OCI-LY7 (cell line): ENCODE results near the gene UBE2K. TPM values are rescaled to one million over a fixed set of nuclear protein-coding genes. Genes with fewer than 3 reads are reported as not detected.

ENCODE experiments used
- BruUV-seq: library from RNA; stranded (reverse); fragments of 400-500 nt; replicated peaks from 2 replicates; lab custom pipeline; 2021; lab: Mats Ljungman, UMichigan
- CTCF ChIA-PET: fragments of 300-600 bp; sonication (Branson Sonifier 250); formaldehyde crosslinking; loops from one replicate; lab custom pipeline; 2022; ENCODE audit warnings: antibody characterized with exemption; ENCODE audit not compliant: unreplicated experiment; lab: Charles Lee
- POLR2A ChIA-PET: fragments of 300-600 bp; sonication (Branson Sonifier 250); formaldehyde crosslinking; loops from one replicate; lab custom pipeline; 2022; ENCODE audit warnings: antibody characterized with exemption; lab: Charles Lee
- DNase-seq: peaks from one replicate; pipeline ENCODE4 v3.0.0-alpha.2; 2015; ENCODE audit warnings: low spot score
- H2AFZ ChIP-seq: fragments of 200-600 bp; sonication (generic), shearing (Covaris generic); 2 replicates; pipeline ENCODE4 v1.6.1; 2014; ENCODE audit warnings: mild to moderate bottlenecking, antibody characterized with exemption, low read length, moderate library complexity
- H3K27ac ChIP-seq: fragments of 200-600 bp; sonication (generic); 2 replicates; pipeline ENCODE4 v1.5.1; 2014; ENCODE audit warnings: mixed run types, low read depth, mild to moderate bottlenecking, moderate library complexity, low read length, inconsistent platforms; ENCODE audit not compliant: poor library complexity, severe bottlenecking
- H3K36me3 ChIP-seq: fragments of 200-600 bp; sonication (generic); 2 replicates; pipeline ENCODE4 v1.6.1; 2014; ENCODE audit warnings: mild to moderate bottlenecking, antibody characterized with exemption, low read length, moderate library complexity, mixed read lengths; ENCODE audit not compliant: insufficient read depth
- H3K4me1 ChIP-seq: fragments of 200-600 bp; sonication (generic); 2 replicates; pipeline ENCODE4 v1.5.1; 2014; ENCODE audit warnings: mild to moderate bottlenecking, low read length; ENCODE audit not compliant: insufficient read depth, poor library complexity, severe bottlenecking
- H3K4me2 ChIP-seq: fragments of 200-600 bp; sonication (generic); 2 replicates; pipeline ENCODE4 v1.6.1; 2014; ENCODE audit warnings: mild to moderate bottlenecking, low read length
- H3K4me3 ChIP-seq: fragments of 200-600 bp; sonication (generic); 2 replicates; pipeline ENCODE4 v1.5.1; 2014; ENCODE audit warnings: mild to moderate bottlenecking, low read depth, low read length; ENCODE audit not compliant: poor library complexity, severe bottlenecking
- H3K79me2 ChIP-seq: fragments of 200-600 bp; sonication (generic); 2 replicates; pipeline ENCODE4 v1.6.1; 2016; ENCODE audit warnings: low read depth, mild to moderate bottlenecking, low read length, moderate library complexity, mixed read lengths; ENCODE audit not compliant: insufficient read depth
- H3K9me2 ChIP-seq: fragments of 200-600 bp; sonication (generic); 2 replicates; pipeline ENCODE4 v1.6.1; 2016; ENCODE audit warnings: mild to moderate bottlenecking, low read length, mixed read lengths; ENCODE audit not compliant: insufficient read depth
- H3K9me3 ChIP-seq: fragments of 200-600 bp; sonication (generic); 2 replicates; pipeline ENCODE4 v1.6.1; 2014; ENCODE audit warnings: mild to moderate bottlenecking, mixed run types, low read length, mixed read lengths
- H4K20me1 ChIP-seq: fragments of 200-600 bp; sonication (generic); 2 replicates; pipeline ENCODE4 v1.6.1; 2014; ENCODE audit warnings: mild to moderate bottlenecking, antibody characterized with exemption, low read length, moderate library complexity, mixed read lengths; ENCODE audit not compliant: insufficient read depth
- CTCF ChIP-seq: fragments of 200-600 bp; sonication (generic); conservative IDR thresholded peaks from 2 replicates; pipeline ENCODE4 v1.5.1; 2014; ENCODE audit warnings: mild to moderate bottlenecking, antibody characterized with exemption, low read length, moderate library complexity, mixed read lengths
- EZH2phosphoT487 ChIP-seq: fragments of 200-600 bp; sonication (generic); IDR thresholded peaks from 2 replicates; pipeline ENCODE4 v1.6.1; 2018; ENCODE audit warnings: low read depth, borderline replicate concordance, mild to moderate bottlenecking, mixed run types, antibody characterized with exemption, low read length, moderate library complexity, mixed read lengths
- intact Hi-C: fragments of 100-400 bp; cut with micrococcal nuclease; formaldehyde crosslinking; loops from one replicate; pipeline ENCODE4 v1.10.0; 2022; ENCODE audit not compliant: unreplicated experiment
- total RNA-seq, 2 experiments: library from RNA; depleted of rRNA in 1 of 2; stranded (reverse); fragments of >200 nt in 1 of 2; shearing (Covaris generic) in 1 of 2; gene quantifications; 2 replicates each; pipeline ENCODE4 v1.2.3, GENCODE V29; 2014 to 2022

UBE2K gene
- total RNA-seq, 2 experiments from 2014 or later, result 20.8 to 88.0 TPM

GRCh38 chr4:39710098-39710896 lies 12.4 kb downstream of the UBE2K start:
- Histone ChIP-seq H3K9me3 (no peaks in the 10 kb centered on the region), H3K4me1 (peaks cover 16% of the 10 kb centered on the region), H3K4me2 (no peak overlapping the region), H3K79me2 (peaks cover 96% of the 10 kb centered on the region), H4K20me1 (peaks cover 16% of the 10 kb centered on the region; the same call in 1 of the 2 replicates), H3K9me2 (no peaks in the 10 kb centered on the region), H2AFZ (no peak overlapping the region), H3K4me3 (no peak overlapping the region), H3K27ac (no peak overlapping the region), H3K36me3 (peaks cover 33% of the 10 kb centered on the region)
- no peak for DNase-seq
- TF ChIP-seq CTCF, result no peak
- TF ChIP-seq EZH2phosphoT487, result no peak
- CTCF ChIA-PET, result no interaction called here
- no TSS peak for BruUV-seq
- POLR2A ChIA-PET, result interaction anchor here (0.5 to 1.0 kb wide), 6 partner anchors 10 to 586 kb away, joined by 3 to 10 read pairs (median 4); no protein-coding TSS in a partner anchor
- intact Hi-C loops, result no loop called here

- BruUV-seq, result no TSS peak
- Histone ChIP-seq H4K20me1 (peaks cover 14% of the 10 kb centered on the region; the same call in 1 of the 2 replicates), H3K4me2 (peak overlapping the region; percentile 58), H3K79me2 (peaks cover 94% of the 10 kb centered on the region), H3K4me3 (no peak overlapping the region), H2AFZ (no peak overlapping the region), H3K9me3 (no peaks in the 10 kb centered on the region), H3K36me3 (peaks cover 40% of the 10 kb centered on the region), H3K9me2 (no peaks in the 10 kb centered on the region), H3K4me1 (peaks cover 16% of the 10 kb centered on the region), H3K27ac (peak overlapping the region; percentile 15)
- intact Hi-C loops, result no loop called here
- no peak for TF ChIP-seq EZH2phosphoT487
- no peak for TF ChIP-seq CTCF
- POLR2A ChIA-PET, result interaction anchor here (0.6 to 1.0 kb wide), 2 partner anchors 10 to 13 kb away, joined by 3 to 7 read pairs; no protein-coding TSS in a partner anchor
- CTCF ChIA-PET, result interaction anchor here (0.5 to 0.6 kb wide), 2 partner anchors 15 to 18 kb away, joined by 3 to 4 read pairs; no protein-coding TSS in a partner anchor
- no peak for DNase-seq
These were observed 15.1 kb downstream of the UBE2K start for GRCh38 chr4:39712819-39713607.
